Measurements from ENCODE around the gene RAB3A.
A peak's percentile ranks its signal among the peaks of the same experiment; 100 is the strongest.
"Not testable (repeated sequence)": the region's sequence is repeated elsewhere in the genome, so short reads cannot be mapped to it uniquely, and the experiment has no call there.

Gene RAB3A

GRCh38 chr19:18223860-18224524, 20.1 kb upstream of the RAB3A start:
- Histone ChIP-seq H3K4me3 (ENCODE audit: extremely low read depth, insufficient read depth, low read length, poor library complexity, severe bottlenecking) (peak overlapping the region; percentile 56), H3K9me3 (ENCODE audit: control insufficient read depth, low read length) (no peaks in the 10 kb centered on the region), H3K27ac (ENCODE audit: low read depth, low read length, severe bottlenecking) (peak overlapping the region; percentile 67), H3K36me3 (ENCODE audit: control insufficient read depth, insufficient read depth, low read length) (no peaks in the 10 kb centered on the region), H3K4me1 (ENCODE audit: control insufficient read depth, insufficient read depth, low read length, poor library complexity, severe bottlenecking) (peaks cover 7% of the 10 kb centered on the region)
- 3 to 6% methylated on average over 33 to 36 of the region's 39 CpGs for WGBS, 2 experiments (ENCODE audit: insufficient coverage in 2 of 2)

- H3K4me1 ChIP-seq (ENCODE audit: control insufficient read depth, insufficient read depth, low read length, poor library complexity, severe bottlenecking), result peaks cover 7% of the 10 kb centered on the region
- no peaks in the 10 kb centered on the region for H3K36me3 ChIP-seq (ENCODE audit: control insufficient read depth, insufficient read depth, low read length)
- no peaks in the 10 kb centered on the region for H3K9me3 ChIP-seq (ENCODE audit: control insufficient read depth, low read length)
- H3K4me3 ChIP-seq (ENCODE audit: extremely low read depth, insufficient read depth, low read length, poor library complexity, severe bottlenecking), result no peak overlapping the region
- WGBS, 2 experiments (ENCODE audit: insufficient coverage in 2 of 2), result 92 to 95% methylated on average over 17 to 23 of the region's 25 CpGs
- no peak overlapping the region for H3K27ac ChIP-seq (ENCODE audit: low read depth, low read length, severe bottlenecking)
Observed at GRCh38 chr19:18221815-18222725, 18.2 kb upstream of the RAB3A start.

GRCh38 chr19:18220632-18221275, 16.9 kb upstream of the RAB3A start:
- H3K4me3 ChIP-seq (ENCODE audit: extremely low read depth, insufficient read depth, low read length, poor library complexity, severe bottlenecking), result no peak overlapping the region
- WGBS, 2 experiments (ENCODE audit: insufficient coverage in 2 of 2), result 32 to 33% methylated on average over 9 to 10 of the region's 33 CpGs

GRCh38 chr19:18219911-18220631, 16.2 kb upstream of the RAB3A start:
- no peak overlapping the region for H3K27ac ChIP-seq (ENCODE audit: low read depth, low read length, severe bottlenecking)
- H3K9me3 ChIP-seq (ENCODE audit: control insufficient read depth, low read length), result no peaks in the 10 kb centered on the region
- H3K36me3 ChIP-seq (ENCODE audit: control insufficient read depth, insufficient read depth, low read length), result no peaks in the 10 kb centered on the region
- no peak overlapping the region for H3K4me3 ChIP-seq (ENCODE audit: extremely low read depth, insufficient read depth, low read length, poor library complexity, severe bottlenecking)
- 89 to 90% methylated on average over 27 to 28 of the region's 28 CpGs for WGBS, 2 experiments (ENCODE audit: insufficient coverage in 2 of 2)
- no peaks in the 10 kb centered on the region for H3K4me1 ChIP-seq (ENCODE audit: control insufficient read depth, insufficient read depth, low read length, poor library complexity, severe bottlenecking)

More at GRCh38 chr19:18220632-18221275, 16.9 kb upstream of the RAB3A start:
- Histone ChIP-seq H3K27ac (ENCODE audit: low read depth, low read length, severe bottlenecking) (no peak overlapping the region), H3K36me3 (ENCODE audit: control insufficient read depth, insufficient read depth, low read length) (no peaks in the 10 kb centered on the region), H3K4me1 (ENCODE audit: control insufficient read depth, insufficient read depth, low read length, poor library complexity, severe bottlenecking) (peaks cover 1% of the 10 kb centered on the region), H3K9me3 (ENCODE audit: control insufficient read depth, low read length) (no peaks in the 10 kb centered on the region)

GRCh38 chr19:18218600-18218999, 14.8 kb upstream of the RAB3A start:
- no peak overlapping the region for H3K27ac ChIP-seq (ENCODE audit: low read depth, low read length, severe bottlenecking)
- 72% methylated on average over 2 of the region's 3 CpGs; no CpG with 5 or more reads in 1 of the 2 experiments for WGBS, 2 experiments (ENCODE audit: insufficient coverage in 2 of 2)
- H3K9me3 ChIP-seq (ENCODE audit: control insufficient read depth, low read length), result no peaks in the 10 kb centered on the region
- no peaks in the 10 kb centered on the region for H3K4me1 ChIP-seq (ENCODE audit: control insufficient read depth, insufficient read depth, low read length, poor library complexity, severe bottlenecking)
- no peaks in the 10 kb centered on the region for H3K36me3 ChIP-seq (ENCODE audit: control insufficient read depth, insufficient read depth, low read length)
- H3K4me3 ChIP-seq (ENCODE audit: extremely low read depth, insufficient read depth, low read length, poor library complexity, severe bottlenecking), result no peak overlapping the region

- 89 to 93% methylated on average over 12 to 17 of the region's 17 CpGs for WGBS, 2 experiments (ENCODE audit: insufficient coverage in 2 of 2)
- no peaks in the 10 kb centered on the region for H3K4me1 ChIP-seq (ENCODE audit: control insufficient read depth, insufficient read depth, low read length, poor library complexity, severe bottlenecking)
Observed at GRCh38 chr19:18218159-18218558, 14.3 kb upstream of the RAB3A start.

GRCh38 chr19:18216789-18217188, 12.9 kb upstream of the RAB3A start:
- no peak overlapping the region for H3K4me3 ChIP-seq (ENCODE audit: extremely low read depth, insufficient read depth, low read length, poor library complexity, severe bottlenecking)
- H3K27ac ChIP-seq (ENCODE audit: low read depth, low read length, severe bottlenecking), result no peak overlapping the region
- H3K4me1 ChIP-seq (ENCODE audit: control insufficient read depth, insufficient read depth, low read length, poor library complexity, severe bottlenecking), result no peaks in the 10 kb centered on the region
- no peaks in the 10 kb centered on the region for H3K9me3 ChIP-seq (ENCODE audit: control insufficient read depth, low read length)
- 80 to 99% methylated on average over 6 to 7 of the region's 8 CpGs for WGBS, 2 experiments (ENCODE audit: insufficient coverage in 2 of 2)
- H3K36me3 ChIP-seq (ENCODE audit: control insufficient read depth, insufficient read depth, low read length), result no peaks in the 10 kb centered on the region

More at GRCh38 chr19:18218159-18218558, 14.3 kb upstream of the RAB3A start:
- no peaks in the 10 kb centered on the region for H3K9me3 ChIP-seq (ENCODE audit: control insufficient read depth, low read length)
- no peak overlapping the region for H3K4me3 ChIP-seq (ENCODE audit: extremely low read depth, insufficient read depth, low read length, poor library complexity, severe bottlenecking)
- no peaks in the 10 kb centered on the region for H3K36me3 ChIP-seq (ENCODE audit: control insufficient read depth, insufficient read depth, low read length)
- H3K27ac ChIP-seq (ENCODE audit: low read depth, low read length, severe bottlenecking), result no peak overlapping the region

GRCh38 chr19:18214779-18215433, 11.1 kb upstream of the RAB3A start:
- Histone ChIP-seq H3K9me3 (ENCODE audit: control insufficient read depth, low read length) (no peaks in the 10 kb centered on the region), H3K4me3 (ENCODE audit: extremely low read depth, insufficient read depth, low read length, poor library complexity, severe bottlenecking) (no peak overlapping the region), H3K4me1 (ENCODE audit: control insufficient read depth, insufficient read depth, low read length, poor library complexity, severe bottlenecking) (no peaks in the 10 kb centered on the region), H3K36me3 (ENCODE audit: control insufficient read depth, insufficient read depth, low read length) (no peaks in the 10 kb centered on the region), H3K27ac (ENCODE audit: low read depth, low read length, severe bottlenecking) (no peak overlapping the region)
- 84 to 86% methylated on average over 4 to 5 of the region's 7 CpGs for WGBS, 2 experiments (ENCODE audit: insufficient coverage in 2 of 2)

- Histone ChIP-seq H3K9me3 (ENCODE audit: control insufficient read depth, low read length) (no peaks in the 10 kb centered on the region), H3K4me1 (ENCODE audit: control insufficient read depth, insufficient read depth, low read length, poor library complexity, severe bottlenecking) (no peaks in the 10 kb centered on the region), H3K36me3 (ENCODE audit: control insufficient read depth, insufficient read depth, low read length) (no peaks in the 10 kb centered on the region), H3K4me3 (ENCODE audit: extremely low read depth, insufficient read depth, low read length, poor library complexity, severe bottlenecking) (no peak overlapping the region), H3K27ac (ENCODE audit: low read depth, low read length, severe bottlenecking) (no peak overlapping the region)
- 90 to 94% methylated on average over 14 of the region's 14 CpGs for WGBS, 2 experiments (ENCODE audit: insufficient coverage in 2 of 2)
Observed at GRCh38 chr19:18211683-18212082, 7.8 kb upstream of the RAB3A start.

- H3K36me3 ChIP-seq (ENCODE audit: control insufficient read depth, insufficient read depth, low read length); H3K4me3 ChIP-seq (ENCODE audit: extremely low read depth, insufficient read depth, low read length, poor library complexity, severe bottlenecking); H3K4me1 ChIP-seq (ENCODE audit: control insufficient read depth, insufficient read depth, low read length, poor library complexity, severe bottlenecking); H3K9me3 ChIP-seq (ENCODE audit: control insufficient read depth, low read length); H3K27ac ChIP-seq (ENCODE audit: low read depth, low read length, severe bottlenecking): not testable (repeated sequence)
- WGBS, 2 experiments (ENCODE audit: insufficient coverage in 2 of 2), result 94 to 100% methylated on average over 1 to 2 of the region's 5 CpGs
Observed at GRCh38 chr19:18209912-18210311, 6.1 kb upstream of the RAB3A start.

Measured in mesodermal cell (in vitro differentiated cells).